ENCODE results near the gene OPCML.

Gene OPCML

DNA sequence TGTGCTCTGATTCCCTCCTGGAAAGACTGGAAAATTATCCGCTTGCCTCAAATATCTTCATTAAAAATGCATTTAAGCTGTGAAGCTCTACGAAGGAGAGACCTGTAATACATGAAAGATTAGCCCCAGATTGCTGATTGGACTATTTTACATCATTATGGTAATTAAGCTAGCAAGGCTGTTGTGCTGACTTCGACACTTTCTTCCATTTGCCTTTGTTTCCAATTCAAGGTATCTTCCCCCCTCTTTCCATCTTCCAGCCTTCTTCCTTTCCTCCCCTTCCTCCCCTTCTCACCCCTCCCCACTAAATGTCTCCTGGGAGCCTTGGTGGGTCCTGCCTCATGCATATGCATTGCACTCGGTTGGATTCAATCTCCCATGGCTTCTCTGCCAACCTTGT lies 710.8 kb downstream of the OPCML start:
- DNase-seq, result no peak

DNA sequence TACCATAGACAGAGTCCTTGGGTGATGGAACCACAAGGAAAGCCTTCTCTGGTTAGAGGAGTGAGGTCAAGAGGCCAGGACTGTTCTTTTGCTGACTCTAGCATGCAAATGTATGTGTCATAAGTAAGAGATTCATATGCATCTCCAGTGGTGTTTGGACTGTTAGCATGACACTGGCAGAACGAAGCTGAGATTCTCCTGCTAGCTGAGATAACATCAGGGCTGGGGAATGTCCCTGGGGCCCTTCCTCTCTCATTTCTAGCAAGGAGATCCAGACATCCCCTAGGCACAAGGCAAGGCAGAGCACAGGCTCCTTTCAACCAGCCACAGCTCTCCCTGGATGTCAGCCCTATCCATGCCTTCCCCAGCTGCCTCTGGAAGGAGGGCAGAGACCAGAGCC lies 711.3 kb downstream of the OPCML start:
- DNase-seq, result no peak

DNA sequence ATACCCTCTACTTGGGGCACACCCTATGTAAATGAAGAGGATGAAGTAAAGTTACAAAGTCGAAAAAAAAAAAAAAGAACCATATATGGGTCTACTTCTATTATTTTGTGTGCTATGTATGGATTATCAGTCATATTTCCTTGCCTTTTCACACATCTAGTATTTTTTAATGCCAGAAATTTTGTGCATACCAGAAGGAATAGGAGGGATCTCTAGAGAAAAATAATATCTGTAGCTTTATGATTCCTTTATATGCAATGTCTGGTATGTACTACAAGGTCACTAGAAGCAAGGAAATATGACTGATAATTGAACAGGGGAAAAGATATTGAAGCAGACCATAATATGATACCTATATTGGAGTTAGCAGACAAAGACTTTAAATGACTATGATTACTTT lies 713.4 kb downstream of the OPCML start:
- no peak for DNase-seq

DNA sequence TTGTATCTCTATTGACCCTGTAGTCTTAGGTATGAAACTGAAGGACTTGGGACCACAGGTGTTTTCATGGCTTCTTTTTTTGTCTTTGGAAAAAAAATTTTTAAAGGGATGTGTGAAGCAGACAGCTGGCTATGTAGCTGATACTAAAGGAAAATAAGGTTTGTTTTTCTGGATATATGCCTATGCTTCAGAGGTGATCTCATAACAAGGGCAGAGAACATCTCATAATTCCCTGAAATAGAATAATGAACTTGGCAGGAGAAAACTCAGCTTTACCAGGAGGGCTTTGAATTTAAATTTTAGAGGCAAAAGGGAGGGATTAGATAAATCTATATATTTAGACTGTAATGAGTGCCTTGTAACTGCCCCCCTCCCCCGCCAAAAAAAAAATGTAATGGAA lies 714.9 kb downstream of the OPCML start:
- DNase-seq, result no peak

DNA sequence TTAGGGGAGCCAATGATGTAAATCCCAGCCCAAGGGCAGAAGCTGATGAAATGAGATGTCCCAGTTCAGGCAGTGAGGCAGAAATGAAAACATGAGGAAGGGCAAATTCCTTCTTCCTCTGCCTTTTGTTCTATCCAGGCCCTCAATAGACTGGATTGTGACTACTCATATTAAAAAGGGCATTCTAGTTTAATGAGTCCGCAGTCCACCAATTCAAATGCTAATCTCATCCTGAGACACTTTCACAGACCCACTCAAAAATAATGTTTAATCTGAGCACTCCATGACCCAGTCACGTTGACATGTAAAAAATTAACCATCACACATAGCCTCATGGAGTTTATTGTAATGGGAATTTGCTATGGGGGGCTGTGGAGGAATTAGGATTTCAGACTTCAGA lies 717.9 kb downstream of the OPCML start:
- no peak for DNase-seq

DNA sequence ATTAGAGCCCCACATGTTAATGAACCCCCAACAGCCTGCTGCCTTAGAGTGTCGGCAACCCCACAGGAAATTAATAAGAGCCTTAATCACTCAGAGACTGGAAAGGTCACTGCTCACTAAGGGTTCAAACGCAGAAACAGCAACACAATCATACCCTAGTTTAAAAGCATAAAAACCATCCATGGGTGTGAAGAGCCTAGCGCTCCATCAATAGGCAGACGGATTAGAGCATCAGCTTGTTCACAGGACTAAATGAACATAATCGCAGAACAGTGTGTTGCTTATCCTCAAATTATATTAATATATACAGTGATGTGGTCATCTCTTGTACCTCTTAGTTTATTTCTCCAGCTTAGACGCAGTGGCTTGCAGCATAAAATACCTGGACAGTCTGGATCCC lies 720.7 kb downstream of the OPCML start:
- no peak for DNase-seq

DNA sequence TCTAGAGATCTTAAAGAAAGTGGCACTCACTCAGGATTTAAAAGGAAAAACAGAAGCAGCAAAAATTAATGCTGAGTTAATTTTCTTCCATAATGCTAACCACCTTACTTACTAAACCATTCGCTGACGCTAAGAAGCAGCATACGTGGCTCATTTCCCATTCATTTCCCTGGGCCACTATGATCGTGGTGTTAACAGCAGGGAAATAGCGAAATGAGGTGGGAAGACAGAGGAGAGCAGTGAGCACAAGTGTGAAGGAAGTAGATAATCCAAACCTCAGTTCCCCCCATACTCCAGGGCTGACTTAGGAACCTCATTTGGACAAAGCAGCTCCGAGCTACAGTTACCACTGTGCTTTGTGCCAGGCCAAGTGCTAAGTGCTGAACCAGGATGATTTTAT lies 723.2 kb downstream of the OPCML start:
- DNase-seq, result no peak

DNA sequence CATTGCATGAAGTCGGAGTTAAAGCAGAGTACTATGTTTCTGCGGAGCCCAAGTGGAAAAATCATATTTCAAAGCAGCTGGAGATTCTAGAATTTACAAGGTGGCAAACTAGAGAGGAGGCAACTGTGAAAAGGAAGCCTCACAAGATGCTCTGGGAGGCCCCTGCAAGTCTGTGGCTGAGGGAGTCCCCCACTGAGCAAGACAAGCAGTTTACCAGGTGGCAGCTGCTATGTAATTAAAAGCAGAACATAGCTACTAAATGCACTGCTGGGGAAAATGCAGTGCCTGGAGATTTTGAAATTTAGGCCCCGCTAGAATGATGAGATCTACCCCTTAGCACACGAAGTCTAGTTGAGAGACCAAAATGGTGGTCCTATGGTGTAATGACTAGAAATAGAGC lies 728.0 kb downstream of the OPCML start:
- DNase-seq, result no peak

DNA sequence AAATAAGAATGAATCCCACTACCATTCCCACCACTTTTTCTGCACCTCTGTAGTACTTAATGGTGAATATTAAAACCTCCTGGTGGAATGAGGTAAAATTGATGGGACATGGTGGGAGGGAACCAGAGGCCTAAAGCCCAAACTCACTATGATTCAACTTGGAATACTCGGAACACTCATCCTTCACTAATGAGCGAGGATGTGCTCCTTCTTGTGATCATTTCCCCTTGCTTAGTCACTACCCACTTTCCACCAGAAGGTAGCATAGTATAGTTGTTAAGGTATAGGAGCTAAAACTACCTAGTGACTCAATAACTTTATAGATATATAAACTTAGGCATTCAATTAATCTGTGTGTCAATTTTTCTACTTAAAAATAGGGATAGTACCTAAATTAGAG lies 728.9 kb downstream of the OPCML start:
- no peak for DNase-seq

DNA sequence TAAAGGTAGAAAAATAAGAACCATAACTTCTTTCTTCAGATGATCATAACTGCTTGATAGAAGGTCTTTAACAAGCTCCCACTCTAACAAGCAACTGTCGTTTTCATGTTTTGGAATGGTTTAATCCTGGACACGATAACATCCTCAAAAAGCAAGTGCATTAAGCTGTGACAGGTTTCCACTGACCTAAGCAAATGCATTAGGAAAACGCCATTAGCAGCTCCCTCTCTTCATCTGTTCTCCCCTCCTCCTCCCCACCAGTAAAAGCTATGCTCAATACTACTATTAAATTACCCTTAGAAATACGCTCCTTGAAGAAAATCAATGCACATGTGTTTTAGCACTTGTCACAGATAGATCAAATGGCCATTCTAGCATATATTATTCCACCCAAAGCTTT lies 729.4 kb downstream of the OPCML start:
- DNase-seq, result no peak

DNA sequence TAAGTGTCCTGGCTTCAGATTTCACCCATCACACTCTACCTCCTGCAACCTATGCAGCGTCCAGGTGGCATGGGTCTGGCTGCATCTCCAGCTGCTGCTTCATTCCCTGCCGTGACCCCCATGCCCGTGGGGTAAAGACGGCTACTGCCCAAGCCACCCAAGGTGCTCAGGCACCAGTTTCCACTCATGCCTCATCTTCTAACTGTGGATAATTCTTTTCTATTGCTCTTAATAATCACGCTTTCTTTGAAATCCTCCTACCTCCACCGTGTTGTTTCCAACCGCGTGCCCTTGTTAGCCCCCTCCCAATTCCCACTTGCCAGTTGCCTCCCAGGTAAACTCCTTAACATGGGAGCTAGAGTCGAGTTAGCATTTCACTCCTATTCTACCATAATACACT lies 738.5 kb downstream of the OPCML start:
- DNase-seq, result no peak

DNA sequence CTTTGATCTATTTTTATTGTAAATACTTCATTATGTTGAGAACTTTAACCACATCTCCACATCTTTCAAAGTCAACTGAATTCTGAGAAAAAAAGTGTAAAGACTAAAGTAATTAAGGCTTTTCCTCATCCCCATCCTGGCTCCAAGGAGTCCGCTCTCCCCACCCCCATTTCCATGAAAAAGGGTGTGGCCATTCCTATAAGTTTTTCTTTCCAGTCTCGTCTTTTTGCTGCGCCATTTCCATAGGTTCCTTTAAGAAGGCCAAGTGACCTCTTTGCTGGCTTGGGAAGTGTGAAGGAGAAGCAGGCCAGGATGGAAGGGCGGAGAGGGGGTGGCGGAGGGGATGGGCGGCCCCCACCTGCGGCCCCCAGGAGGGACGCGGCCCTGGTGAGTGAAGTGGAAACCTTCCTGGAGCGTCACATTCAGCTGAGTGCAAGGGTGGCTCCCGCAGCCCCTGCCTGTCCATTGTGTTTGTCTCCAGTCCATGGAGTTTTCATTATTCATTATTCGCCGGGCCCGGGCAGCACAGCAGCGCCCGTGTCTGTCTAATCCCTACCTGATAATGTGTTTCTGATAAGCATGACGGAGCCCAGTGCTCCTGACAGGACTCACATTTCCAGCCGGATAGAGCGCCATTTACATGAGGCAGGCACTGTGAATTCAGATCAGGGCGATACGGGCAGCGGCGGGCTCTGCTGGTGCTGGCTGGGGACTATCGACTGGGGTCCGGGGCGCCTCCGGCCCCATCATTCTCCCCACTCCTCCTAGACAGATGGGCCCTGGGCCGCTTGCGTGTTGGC lies 739.8 kb downstream of the OPCML start:
- no peak for DNase-seq

DNA sequence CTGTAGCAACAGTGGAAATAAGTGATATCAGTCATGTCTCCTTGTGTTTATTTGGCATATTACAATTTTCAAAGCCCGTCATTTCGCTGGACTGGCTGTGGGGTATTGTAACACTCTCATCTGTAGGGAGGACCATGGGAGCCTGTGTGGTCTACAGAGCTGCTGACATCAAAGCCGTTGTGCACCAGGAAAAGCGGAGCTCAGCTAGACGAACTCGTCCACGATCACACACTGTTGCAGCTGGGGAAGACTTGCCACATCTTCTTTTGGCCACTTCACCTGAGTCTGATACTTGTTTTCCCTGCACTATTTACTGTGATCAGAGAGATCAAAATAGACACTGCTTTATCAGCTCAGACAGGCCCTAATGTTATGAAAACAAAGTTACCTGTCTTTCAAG lies 741.3 kb downstream of the OPCML start:
- DNase-seq, result no peak

DNA sequence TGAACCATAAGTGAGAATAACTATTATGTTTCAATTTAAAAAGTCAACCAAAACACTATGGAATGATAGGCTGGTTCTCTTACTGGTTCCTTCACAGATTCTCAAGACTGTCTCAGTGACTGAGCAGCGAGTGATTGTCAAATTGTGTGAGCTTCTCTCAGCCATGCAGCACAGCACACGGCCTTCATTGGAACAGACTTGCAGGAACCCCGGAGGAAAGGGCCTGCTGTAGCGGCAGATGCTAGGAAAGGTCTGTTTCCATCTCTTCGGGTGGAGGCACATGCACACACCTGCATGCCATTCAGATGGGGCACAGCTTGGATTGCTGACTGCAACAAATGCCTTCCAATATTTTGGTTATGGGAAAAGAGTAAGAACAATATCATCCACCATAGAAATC lies 741.8 kb downstream of the OPCML start:
- DNase-seq, result no peak

DNA sequence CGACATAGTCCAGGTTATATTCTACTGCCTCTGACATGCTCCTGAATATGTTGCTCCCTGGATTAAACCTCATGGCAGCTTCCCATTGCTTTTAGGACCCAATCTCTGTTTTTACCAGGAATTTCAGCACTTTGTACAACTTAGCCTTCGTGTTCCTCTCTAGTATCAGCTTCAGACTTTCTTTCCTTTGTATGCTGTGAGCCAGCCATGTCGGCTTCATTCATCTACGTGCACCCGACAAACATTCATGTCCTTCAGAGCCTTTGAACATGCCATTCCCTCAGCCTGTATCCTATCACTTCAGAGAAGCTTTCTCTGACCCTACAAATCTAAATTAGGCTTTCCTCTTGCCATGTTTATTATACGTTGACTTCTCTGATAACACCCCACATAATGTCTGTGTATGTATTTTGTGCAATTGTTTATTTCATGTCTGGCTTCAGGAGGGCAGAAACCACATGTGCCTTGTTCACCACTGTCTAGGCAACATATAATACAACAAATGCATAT lies 743.4 kb downstream of the OPCML start:
- no peak for DNase-seq

DNA sequence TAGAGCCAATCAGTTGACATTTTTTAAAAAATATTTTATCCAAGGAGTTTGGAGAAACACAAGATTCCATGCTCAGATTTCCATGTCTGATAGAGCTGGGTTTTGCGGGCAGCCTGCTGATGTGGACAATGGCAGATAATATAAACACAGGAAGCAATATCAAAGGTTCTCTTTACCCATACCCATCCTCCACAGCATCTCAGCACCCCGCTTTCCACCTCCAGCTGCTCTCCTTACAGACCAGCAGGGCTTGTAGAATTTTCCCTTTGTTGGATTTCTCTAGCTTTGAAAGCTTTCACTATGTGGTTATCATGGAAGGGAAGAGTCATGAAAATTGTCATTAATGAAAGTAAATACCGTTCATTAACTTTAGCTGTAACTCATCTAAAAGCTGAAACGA lies 746.4 kb downstream of the OPCML start:
- DNase-seq, result no peak

DNA sequence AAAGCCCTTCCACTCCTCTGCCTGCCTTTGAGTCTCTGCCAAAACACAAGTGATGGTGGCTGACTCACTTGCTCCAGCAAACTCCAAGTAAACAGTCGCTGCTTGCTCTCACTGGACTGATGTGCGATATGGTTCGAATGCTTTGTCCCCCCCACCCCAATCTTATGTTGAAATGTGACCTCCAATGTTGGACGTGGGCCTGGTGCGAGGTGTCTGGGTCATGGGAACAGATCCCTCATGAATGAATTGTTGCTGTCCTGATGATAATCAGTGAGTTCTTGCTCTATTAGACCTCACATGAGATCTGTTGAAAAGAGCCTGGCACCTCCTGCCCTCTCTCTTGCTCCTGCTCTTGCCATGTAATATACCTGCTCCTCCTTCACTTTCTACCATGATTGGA lies 747.9 kb downstream of the OPCML start:
- no peak for DNase-seq

DNA sequence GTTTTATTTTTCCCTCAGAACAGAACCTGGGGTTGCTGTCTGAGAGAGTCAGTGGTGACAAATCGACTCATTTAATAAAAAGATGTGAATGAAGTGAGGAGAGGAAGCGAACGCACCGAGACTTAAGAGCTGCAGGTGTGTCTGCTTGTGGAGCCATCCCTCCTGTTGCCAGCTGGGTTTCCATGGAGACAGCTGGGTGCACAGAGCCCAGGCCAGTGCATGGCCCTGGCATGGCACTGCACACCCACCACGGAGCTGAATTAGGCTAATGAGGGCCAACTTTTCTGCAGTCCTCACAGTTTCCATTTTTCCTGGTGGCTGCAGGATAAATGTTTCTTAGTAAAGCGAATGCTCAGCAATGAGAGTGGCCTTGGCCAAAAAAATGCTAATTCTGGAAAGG lies 750.2 kb downstream of the OPCML start:
- DNase-seq, result no peak

DNA sequence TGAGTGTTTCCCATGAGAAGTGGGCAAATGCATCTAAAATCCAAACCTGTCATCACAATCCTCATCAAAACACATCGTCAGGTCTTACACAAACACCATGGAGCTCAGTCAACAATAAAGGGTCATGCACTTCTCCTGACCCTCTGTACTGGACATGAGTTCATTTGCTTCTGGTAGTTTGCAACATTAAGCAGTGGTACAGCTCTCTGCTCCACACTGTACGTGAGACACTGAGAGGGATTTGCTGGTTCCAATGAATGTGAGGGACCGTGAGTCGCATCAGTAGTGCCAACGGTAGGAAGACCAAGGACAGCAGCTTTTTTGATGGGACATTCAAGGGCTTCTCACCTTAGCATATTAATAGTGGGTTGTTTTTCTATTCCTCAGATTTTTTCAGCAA lies 752.3 kb downstream of the OPCML start:
- no peak for DNase-seq

DNA sequence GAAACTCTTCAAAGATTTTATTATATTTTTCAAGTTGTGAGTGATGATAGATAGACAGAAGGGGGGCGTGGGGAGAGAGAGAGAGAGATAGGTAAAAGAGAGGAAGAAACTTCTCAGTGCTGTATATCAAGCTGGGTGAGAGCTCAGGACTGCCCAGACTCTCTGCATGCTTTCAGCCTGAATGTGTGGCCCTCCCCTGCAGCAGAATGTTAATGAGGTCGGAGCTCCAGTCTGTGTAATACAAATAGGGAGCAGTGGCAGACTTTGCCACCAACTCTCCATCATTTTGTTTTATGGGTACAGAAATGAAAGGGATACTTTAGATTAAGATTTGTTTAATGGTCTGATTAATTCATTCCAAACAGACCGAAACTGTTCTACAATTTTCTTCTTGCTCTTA lies 752.8 kb downstream of the OPCML start:
- DNase-seq, result no peak

DNA sequence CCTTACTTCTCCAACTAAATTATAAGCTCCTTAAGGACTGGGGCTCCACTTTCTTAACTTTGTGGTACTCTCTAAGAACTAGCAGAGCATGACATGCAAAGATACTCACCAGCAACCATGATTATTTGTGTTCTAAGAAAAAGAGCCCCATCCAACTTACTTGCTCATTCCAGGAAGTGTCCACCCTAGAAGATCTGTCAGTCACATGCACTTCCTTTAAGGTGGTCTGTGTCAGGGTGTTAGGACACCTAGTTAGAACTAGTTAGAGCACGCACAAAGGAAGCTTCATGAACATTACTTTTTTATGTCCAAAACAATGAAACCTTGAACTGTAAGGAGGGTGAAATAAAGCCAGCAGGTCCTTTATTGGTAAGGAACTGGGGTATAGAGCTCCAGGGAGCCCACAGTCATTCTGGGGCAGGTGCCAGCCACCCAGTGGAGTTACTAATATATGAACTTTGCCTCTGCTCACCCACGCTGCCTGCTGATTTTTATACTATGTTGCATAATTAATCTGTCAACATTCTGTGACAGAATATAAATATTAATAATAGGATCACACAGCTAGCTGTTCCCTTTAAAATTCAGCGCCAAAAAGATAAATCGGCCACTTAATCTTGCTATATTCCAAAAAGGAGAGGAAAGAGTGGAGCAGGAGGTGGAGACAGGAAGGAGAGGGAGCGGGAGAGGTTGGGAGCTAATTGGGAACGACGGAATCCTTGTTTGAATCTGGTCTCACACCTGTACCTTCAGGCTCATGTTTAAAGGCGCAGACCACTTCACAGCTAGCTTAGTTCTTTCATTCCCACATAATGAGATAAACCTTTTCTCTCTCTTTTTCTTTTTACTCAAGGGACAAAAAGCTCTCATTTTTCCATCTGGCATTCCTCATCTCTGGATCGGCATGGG lies 755.0 kb downstream of the OPCML start:
- DNase-seq, result no peak

DNA sequence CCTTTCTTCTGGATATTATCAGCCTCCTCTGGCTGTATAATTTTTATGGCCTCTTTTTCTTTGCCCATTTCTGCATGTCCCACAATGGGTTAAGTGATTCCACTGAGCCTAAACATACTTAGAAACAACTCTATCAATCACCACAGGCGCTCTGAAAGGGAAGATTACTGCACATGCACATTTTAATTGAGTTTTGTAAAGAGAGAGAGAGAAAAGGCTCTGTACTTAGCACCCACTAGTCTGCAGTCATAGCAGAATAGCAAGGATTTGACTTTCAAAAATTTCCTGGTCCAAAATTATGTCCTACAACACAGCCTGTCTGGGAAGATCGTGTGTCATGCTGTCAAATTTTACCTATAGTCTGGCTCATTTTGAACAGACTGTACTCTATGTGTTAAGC lies 758.5 kb downstream of the OPCML start:
- DNase-seq, result no peak

DNA sequence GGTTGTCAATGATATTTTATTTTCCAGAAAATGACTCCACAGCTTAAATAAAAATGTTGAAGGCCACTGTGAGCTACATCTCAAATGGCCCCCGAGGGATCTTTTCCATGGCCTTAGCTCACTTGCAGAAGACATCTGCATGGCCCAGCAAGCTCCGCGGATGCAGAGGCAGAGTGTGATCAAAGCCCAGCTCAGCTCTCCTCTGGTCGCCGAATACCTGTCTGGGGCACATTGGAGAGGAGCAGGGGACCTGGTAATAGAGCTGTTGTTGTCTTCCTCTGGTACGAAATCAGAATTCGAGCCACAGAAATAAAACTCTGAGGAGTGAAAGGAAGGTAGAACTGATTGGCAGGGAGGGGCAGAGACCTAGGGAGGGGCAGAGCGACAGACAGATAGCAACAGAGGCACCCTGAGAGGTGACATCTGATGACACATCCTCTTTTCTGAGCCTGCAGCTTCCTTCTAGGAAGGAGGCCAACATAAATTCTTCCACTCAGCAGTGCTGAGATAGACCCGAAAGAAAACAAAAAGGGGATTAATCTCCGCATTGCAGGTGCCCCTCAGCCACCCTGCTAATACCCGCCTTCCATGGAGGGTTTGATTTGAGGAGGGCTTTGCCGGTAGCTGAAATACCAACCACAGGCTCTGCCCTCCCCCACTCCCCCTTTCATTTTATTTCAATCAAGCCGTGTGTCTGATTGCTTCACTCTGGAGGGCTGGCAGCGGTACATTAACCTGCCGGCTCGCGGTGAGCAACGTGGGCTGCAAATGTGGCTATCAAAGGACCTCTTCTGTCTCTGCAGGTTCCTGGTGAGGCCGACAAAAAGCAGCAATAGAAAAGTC lies 759.4 kb downstream of the OPCML start:
- no peak for DNase-seq
